GM12878 (cell line): ENCODE data around the gene MAF. TPM values are rescaled to one million over a fixed set of nuclear protein-coding genes. Genes with fewer than 3 reads are reported as not detected.

Source experiments
- ATAC-seq: fragments of 200-7000 bp; cut with Tn5 transposase; 3 replicates; pipeline ENCODE4 v1.9.1; 2020; ENCODE audit warnings: mild to moderate bottlenecking, moderate library complexity
- BruUV-seq: library from RNA; stranded (reverse); fragments of 400-500 nt; replicated peaks from 2 replicates; lab custom pipeline; 2021; lab: Mats Ljungman, UMichigan
- CTCF ChIA-PET: fragments of 300-600 bp; sonication (Branson Sonifier 250); formaldehyde crosslinking; extraction: SDS; loops from one replicate; lab custom pipeline; 2021; ENCODE audit warnings: inconsistent platforms; lab: Yijun Ruan, JAX
- POLR2A ChIA-PET: fragments of 350-600 bp; formaldehyde crosslinking; extraction: SDS; loops from one replicate; lab custom pipeline; 2021; ENCODE audit warnings: inconsistent platforms; lab: Charles Lee
- RAD21 ChIA-PET: fragments of 300-600 bp; sonication (Branson Sonifier 250); formaldehyde crosslinking; loops from one replicate; lab custom pipeline; 2023; ENCODE audit warnings: antibody characterized with exemption; ENCODE audit not compliant: unreplicated experiment; lab: Charles Lee
- SMC1A ChIA-PET: fragments of 300-600 bp; sonication (Branson Sonifier 250); formaldehyde crosslinking; loops from one replicate; lab custom pipeline; 2023; ENCODE audit not compliant: unreplicated experiment, uncharacterized antibody; lab: Charles Lee
- DNase-seq: peaks from one replicate; pipeline ENCODE4 v3.0.0-alpha.2; 2011; ENCODE audit warnings: low read depth, low spot score
- FAIRE-seq: peaks from 3 replicates; lab custom pipeline; 2011; peaks lifted over from hg19 to GRCh38; lab: Jason Lieb, UNC
- H2AFZ ChIP-seq: 2 replicates; pipeline ENCODE4 v1.6.0; 2011; ENCODE audit warnings: low read depth, low read length, control low read depth; ENCODE audit not compliant: control insufficient read depth
- H3K27ac ChIP-seq: 2 replicates; pipeline ENCODE4 v1.5.1; 2011; ENCODE audit warnings: control low read depth; ENCODE audit not compliant: control insufficient read depth, insufficient read depth
- H3K27me3 ChIP-seq, 2 experiments: replicated peaks in 1 of 2; 2 replicates each; pipeline versions ENCODE4 v1.6.0 to v1.6.1; 2011; ENCODE audit warnings: low read length in 1 of 2; ENCODE audit not compliant: control insufficient read depth in 2 of 2, insufficient read depth in 2 of 2
- H3K36me3 ChIP-seq, 2 experiments: 2 replicates each; pipeline ENCODE4 v1.5.1; 2011; ENCODE audit warnings: low read length in 1 of 2; ENCODE audit not compliant: control insufficient read depth in 2 of 2, insufficient read depth in 2 of 2
- H3K4me1 ChIP-seq: 2 replicates; pipeline ENCODE4 v1.6.1; 2011; ENCODE audit warnings: mild to moderate bottlenecking, low read length, moderate library complexity, mixed read lengths; ENCODE audit not compliant: control insufficient read depth, insufficient read depth
- H3K4me2 ChIP-seq: 2 replicates; pipeline ENCODE4 v1.6.0; 2011; ENCODE audit warnings: control low read depth; ENCODE audit not compliant: control insufficient read depth, insufficient read depth
- H3K4me3 ChIP-seq: fragments of 200-600 bp; sonication (generic); 2 replicates; pipeline ENCODE4 v1.5.1; 2016
- H3K79me2 ChIP-seq: 2 replicates; pipeline ENCODE4 v1.6.0; 2011; ENCODE audit warnings: low read length; ENCODE audit not compliant: control insufficient read depth, insufficient read depth
- H3K9ac ChIP-seq: 2 replicates; pipeline ENCODE4 v1.8.0; 2011; ENCODE audit warnings: low read length, control low read depth, mixed read lengths; ENCODE audit not compliant: control insufficient read depth, insufficient read depth
- H3K9me3 ChIP-seq: replicated peaks from 3 replicates; pipeline ENCODE4 v1.5.1; 2011; ENCODE audit warnings: mild to moderate bottlenecking, low read length; ENCODE audit not compliant: control insufficient read depth, insufficient read depth
- H4K20me1 ChIP-seq: 2 replicates; pipeline ENCODE4 v1.6.0; 2011; ENCODE audit not compliant: control insufficient read depth, insufficient read depth
- CHD1 ChIP-seq: IDR thresholded peaks from 2 replicates; pipeline ENCODE4 v1.6.1; 2012; ENCODE audit warnings: low read depth, low read length, improper control_type of control experiment
- ESRRA ChIP-seq: IDR thresholded peaks from 2 replicates; pipeline ENCODE4 v1.6.1; 2012; ENCODE audit warnings: mild to moderate bottlenecking, low read length, improper control_type of control experiment
- HDAC6 ChIP-seq: fragments of 200-600 bp; sonication (generic); IDR thresholded peaks from one replicate; pipeline ENCODE4 v1.8.0; 2017; ENCODE audit warnings: antibody characterized with exemption; ENCODE audit not compliant: unreplicated experiment
- MYC ChIP-seq: IDR thresholded peaks from 2 replicates; pipeline ENCODE4 v1.6.1; 2011; ENCODE audit warnings: mild to moderate bottlenecking, low read length, moderate library complexity, inconsistent platforms; ENCODE audit not compliant: insufficient read depth, insufficient replicate concordance, insufficient read length, severe bottlenecking
- PAX8 ChIP-seq: fragments of 450-650 bp; IDR thresholded peaks from 2 replicates; pipeline ENCODE4 v1.6.1; 2017; ENCODE audit warnings: mild to moderate bottlenecking, moderate library complexity
- RB1 ChIP-seq: fragments of 450-650 bp; formaldehyde crosslinking; IDR thresholded peaks from 2 replicates; pipeline ENCODE4 v1.6.1; 2017; ENCODE audit warnings: mild to moderate bottlenecking, borderline replicate concordance
- TAF1 ChIP-seq: IDR thresholded peaks from 2 replicates; pipeline ENCODE4 v1.6.1; 2011; ENCODE audit warnings: mild to moderate bottlenecking, low read depth, low read length, borderline replicate concordance
- YY1 ChIP-seq: IDR thresholded peaks from 2 replicates; pipeline ENCODE4 v1.6.1; 2011; ENCODE audit warnings: low read depth, mild to moderate bottlenecking, low read length
- ZNF384 ChIP-seq: IDR thresholded peaks from 2 replicates; pipeline ENCODE4 v1.6.1; 2012; ENCODE audit warnings: low read depth, mild to moderate bottlenecking, low read length, improper control_type of control experiment, borderline replicate concordance
- WGBS: methylation state at CpG from one replicate; pipeline ENCODE4 v1.1.6; 2016; ENCODE audit warnings: low lambda C conversion rate; ENCODE audit not compliant: insufficient replicate concordance, insufficient coverage; ENCODE audit errors: missing lambda C conversion rate; 5-methylcytosine and 5-hydroxymethylcytosine counted together
- in situ Hi-C: fragments of 300-500 bp; cut with MboI; formaldehyde crosslinking; loops from 9 replicates; pipeline ENCODE4 v1.14.3; 2018; ENCODE audit warnings: mixed read lengths
- intact Hi-C: fragments of 100-400 bp; cut with micrococcal nuclease; formaldehyde crosslinking; loops from one replicate; pipeline ENCODE4 v1.14.2; 2022; ENCODE audit not compliant: unreplicated experiment
- polyA plus RNA-seq, 11 experiments: library from polyadenylated mRNA; depleted of rRNA in 4 of 11; unstranded in 6 of 11; stranded (reverse) in 5 of 11; fragments of >200 nt; fragmentation: Nextera tagmentation in 4 of 11; fragmentation: Illumina TruSeq in 1 of 11; extraction: Ambion mirVana in 4 of 11; extraction: Trizol in 1 of 11; gene quantifications; 1 replicate in 1 of 11; 2 replicates in 10 of 11; pipeline versions ENCODE4 v1.2.1 to v1.2.3, GENCODE V29; 2011 to 2016; ENCODE audit warnings: inconsistent platforms in 2 of 11, missing spikeins in 2 of 11, low read depth in 1 of 11
- total RNA-seq, 4 experiments: library from RNA; depleted of rRNA in 3 of 4; stranded (reverse); fragments of >200 nt in 3 of 4; fragmentation: Illumina TruSeq in 1 of 4; extraction: Trizol in 1 of 4; gene quantifications; 2 replicates each; pipeline versions ENCODE4 v1.2.1 to v1.2.3, GENCODE V29; 2013 to 2021
- TF ChIP-seq, protein P1 (sequence below): fragments of 450-650 bp; IDR thresholded peaks from 2 replicates; pipeline ENCODE4 v1.6.1; 2017; ENCODE audit warnings: mild to moderate bottlenecking, low read depth, inconsistent platforms; ENCODE audit not compliant: poor library complexity, severe bottlenecking
- TF ChIP-seq, protein P2 (sequence below): IDR thresholded peaks from 2 replicates; pipeline ENCODE4 v1.6.1; 2012; ENCODE audit warnings: low read depth, low read length, improper control_type of control experiment
- TF ChIP-seq, protein P3 (sequence below): fragments of 450-650 bp; IDR thresholded peaks from 2 replicates; pipeline ENCODE4 v1.6.1; 2016; ENCODE audit warnings: mild to moderate bottlenecking, moderate library complexity, borderline replicate concordance
- TF ChIP-seq, protein P4 (sequence below): fragments of 450-650 bp; IDR thresholded peaks from 2 replicates; pipeline ENCODE4 v1.6.1; 2018; ENCODE audit warnings: borderline replicate concordance, mild to moderate bottlenecking; ENCODE audit not compliant: partially characterized antibody

Gene MAF
- total and polyA plus RNA-seq, 10 of the 15 experiments (the other 5 are each of a cell fraction or from before 2014, with no cell fraction given), result 0.03 to 0.13 TPM; not detected in 8

DNA sequence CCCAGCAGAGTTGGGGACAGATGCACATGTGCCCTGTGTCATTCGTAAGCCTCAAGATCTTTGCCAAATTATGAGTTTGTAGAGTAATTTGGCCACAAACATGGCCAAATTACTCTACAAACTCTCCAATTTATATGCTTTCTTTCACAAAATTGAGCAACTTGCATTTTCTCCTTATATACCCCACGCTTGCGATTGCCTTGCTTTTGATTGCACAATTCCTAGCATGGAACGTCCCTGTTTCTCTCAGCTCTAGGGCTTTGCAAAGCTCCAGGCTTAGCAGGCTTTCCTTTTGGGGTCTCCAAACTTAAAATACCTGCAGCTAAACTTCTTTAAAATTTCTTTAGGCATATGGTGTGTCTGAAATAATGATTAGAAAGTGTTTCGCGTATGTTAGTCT, 28.5 kb upstream of the MAF start:
- SMC1A ChIA-PET, result no interaction called here

More for the DNA sequence above, 28.5 kb upstream of the MAF start:
- Histone ChIP-seq H3K36me3 (no peaks in the 10 kb centered on the region), H3K9me3 (no peaks in the 10 kb centered on the region; the same call in 2 of the 3 replicates), H4K20me1 (no peaks in the 10 kb centered on the region), H3K9ac (no peak overlapping the region), H2AFZ (no peak overlapping the region), H3K4me3 (no peak overlapping the region), H3K4me2 (no peak overlapping the region), H3K79me2 (no peaks in the 10 kb centered on the region), H3K4me1 (no peaks in the 10 kb centered on the region), H3K27ac (no peak overlapping the region), H3K27me3 (no peaks in the 10 kb centered on the region)
- CTCF ChIA-PET, result no interaction called here
- intact Hi-C loops (no loop called here), in situ Hi-C loops (no loop called here)
- FAIRE-seq, result no peak
- ATAC-seq, result no peak
- RAD21 ChIA-PET, result no interaction called here
- WGBS, result 57% methylated on average over 6 of the region's 6 CpGs
- no peak for DNase-seq
- no TSS peak for BruUV-seq
- POLR2A ChIA-PET, result no interaction called here
- TF ChIP-seq ESRRA, result no peak
- TF ChIP-seq CHD1, result no peak
- TF ChIP-seq RB1, result no peak
- TF ChIP-seq, protein P1, sequence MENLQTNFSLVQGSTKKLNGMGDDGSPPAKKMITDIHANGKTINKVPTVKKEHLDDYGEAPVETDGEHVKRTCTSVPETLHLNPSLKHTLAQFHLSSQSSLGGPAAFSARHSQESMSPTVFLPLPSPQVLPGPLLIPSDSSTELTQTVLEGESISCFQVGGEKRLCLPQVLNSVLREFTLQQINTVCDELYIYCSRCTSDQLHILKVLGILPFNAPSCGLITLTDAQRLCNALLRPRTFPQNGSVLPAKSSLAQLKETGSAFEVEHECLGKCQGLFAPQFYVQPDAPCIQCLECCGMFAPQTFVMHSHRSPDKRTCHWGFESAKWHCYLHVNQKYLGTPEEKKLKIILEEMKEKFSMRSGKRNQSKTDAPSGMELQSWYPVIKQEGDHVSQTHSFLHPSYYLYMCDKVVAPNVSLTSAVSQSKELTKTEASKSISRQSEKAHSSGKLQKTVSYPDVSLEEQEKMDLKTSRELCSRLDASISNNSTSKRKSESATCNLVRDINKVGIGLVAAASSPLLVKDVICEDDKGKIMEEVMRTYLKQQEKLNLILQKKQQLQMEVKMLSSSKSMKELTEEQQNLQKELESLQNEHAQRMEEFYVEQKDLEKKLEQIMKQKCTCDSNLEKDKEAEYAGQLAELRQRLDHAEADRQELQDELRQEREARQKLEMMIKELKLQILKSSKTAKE, result no peak
- no peak for TF ChIP-seq ZNF384
- TF ChIP-seq HDAC6, result no peak
- TF ChIP-seq YY1, result no peak
- TF ChIP-seq PAX8, result no peak
- TF ChIP-seq MYC, result no peak
- TF ChIP-seq, protein P2, sequence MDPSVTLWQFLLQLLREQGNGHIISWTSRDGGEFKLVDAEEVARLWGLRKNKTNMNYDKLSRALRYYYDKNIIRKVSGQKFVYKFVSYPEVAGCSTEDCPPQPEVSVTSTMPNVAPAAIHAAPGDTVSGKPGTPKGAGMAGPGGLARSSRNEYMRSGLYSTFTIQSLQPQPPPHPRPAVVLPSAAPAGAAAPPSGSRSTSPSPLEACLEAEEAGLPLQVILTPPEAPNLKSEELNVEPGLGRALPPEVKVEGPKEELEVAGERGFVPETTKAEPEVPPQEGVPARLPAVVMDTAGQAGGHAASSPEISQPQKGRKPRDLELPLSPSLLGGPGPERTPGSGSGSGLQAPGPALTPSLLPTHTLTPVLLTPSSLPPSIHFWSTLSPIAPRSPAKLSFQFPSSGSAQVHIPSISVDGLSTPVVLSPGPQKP, result no peak
- TF ChIP-seq, protein P3, sequence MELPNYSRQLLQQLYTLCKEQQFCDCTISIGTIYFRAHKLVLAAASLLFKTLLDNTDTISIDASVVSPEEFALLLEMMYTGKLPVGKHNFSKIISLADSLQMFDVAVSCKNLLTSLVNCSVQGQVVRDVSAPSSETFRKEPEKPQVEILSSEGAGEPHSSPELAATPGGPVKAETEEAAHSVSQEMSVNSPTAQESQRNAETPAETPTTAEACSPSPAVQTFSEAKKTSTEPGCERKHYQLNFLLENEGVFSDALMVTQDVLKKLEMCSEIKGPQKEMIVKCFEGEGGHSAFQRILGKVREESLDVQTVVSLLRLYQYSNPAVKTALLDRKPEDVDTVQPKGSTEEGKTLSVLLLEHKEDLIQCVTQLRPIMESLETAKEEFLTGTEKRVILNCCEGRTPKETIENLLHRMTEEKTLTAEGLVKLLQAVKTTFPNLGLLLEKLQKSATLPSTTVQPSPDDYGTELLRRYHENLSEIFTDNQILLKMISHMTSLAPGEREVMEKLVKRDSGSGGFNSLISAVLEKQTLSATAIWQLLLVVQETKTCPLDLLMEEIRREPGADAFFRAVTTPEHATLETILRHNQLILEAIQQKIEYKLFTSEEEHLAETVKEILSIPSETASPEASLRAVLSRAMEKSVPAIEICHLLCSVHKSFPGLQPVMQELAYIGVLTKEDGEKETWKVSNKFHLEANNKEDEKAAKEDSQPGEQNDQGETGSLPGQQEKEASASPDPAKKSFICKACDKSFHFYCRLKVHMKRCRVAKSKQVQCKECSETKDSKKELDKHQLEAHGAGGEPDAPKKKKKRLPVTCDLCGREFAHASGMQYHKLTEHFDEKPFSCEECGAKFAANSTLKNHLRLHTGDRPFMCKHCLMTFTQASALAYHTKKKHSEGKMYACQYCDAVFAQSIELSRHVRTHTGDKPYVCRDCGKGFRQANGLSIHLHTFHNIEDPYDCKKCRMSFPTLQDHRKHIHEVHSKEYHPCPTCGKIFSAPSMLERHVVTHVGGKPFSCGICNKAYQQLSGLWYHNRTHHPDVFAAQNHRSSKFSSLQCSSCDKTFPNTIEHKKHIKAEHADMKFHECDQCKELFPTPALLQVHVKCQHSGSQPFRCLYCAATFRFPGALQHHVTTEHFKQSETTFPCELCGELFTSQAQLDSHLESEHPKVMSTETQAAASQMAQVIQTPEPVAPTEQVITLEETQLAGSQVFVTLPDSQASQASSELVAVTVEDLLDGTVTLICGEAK, result no peak
- TF ChIP-seq TAF1, result no peak
- TF ChIP-seq, protein P4, sequence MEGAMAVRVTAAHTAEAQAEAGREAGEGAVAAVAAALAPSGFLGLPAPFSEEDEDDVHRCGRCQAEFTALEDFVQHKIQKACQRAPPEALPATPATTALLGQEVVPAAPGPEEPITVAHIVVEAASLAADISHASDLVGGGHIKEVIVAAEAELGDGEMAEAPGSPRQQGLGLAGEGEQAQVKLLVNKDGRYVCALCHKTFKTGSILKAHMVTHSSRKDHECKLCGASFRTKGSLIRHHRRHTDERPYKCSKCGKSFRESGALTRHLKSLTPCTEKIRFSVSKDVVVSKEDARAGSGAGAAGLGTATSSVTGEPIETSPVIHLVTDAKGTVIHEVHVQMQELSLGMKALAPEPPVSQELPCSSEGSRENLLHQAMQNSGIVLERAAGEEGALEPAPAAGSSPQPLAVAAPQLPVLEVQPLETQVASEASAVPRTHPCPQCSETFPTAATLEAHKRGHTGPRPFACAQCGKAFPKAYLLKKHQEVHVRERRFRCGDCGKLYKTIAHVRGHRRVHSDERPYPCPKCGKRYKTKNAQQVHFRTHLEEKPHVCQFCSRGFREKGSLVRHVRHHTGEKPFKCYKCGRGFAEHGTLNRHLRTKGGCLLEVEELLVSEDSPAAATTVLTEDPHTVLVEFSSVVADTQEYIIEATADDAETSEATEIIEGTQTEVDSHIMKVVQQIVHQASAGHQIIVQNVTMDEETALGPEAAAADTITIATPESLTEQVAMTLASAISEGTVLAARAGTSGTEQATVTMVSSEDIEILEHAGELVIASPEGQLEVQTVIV, result no peak
